NCI-H1694 (cell line): ENCODE measurements around the gene CLDN12.

Source experiments
- DNase-seq: peaks from one replicate; lab custom pipeline; 2025; lab: John Stamatoyannopoulos, UW

The CLDN12 gene

GRCh38 chr7:90403174-90404113 is at the start of gene CLDN12:
Gene CLDN12 (plus strand): TSS chr7:90403461. CDS start chr7:90412677, 9,216 bp downstream.
- peak; percentile 89 for DNase-seq

- DNase-seq, result no peak
These were observed 19.8 kb upstream of the CLDN12 start for GRCh38 chr7:90383422-90383821.

- no peak for DNase-seq
These were observed 19.4 kb upstream of the CLDN12 start for GRCh38 chr7:90383861-90384260.

- DNase-seq, result no peak
These were observed 18.8 kb upstream of the CLDN12 start for GRCh38 chr7:90384433-90384832.

GRCh38 chr7:90387470-90388240 is 15.6 kb upstream of the CLDN12 start:
- DNase-seq, result no peak

GRCh38 chr7:90390926-90391325 is 12.3 kb upstream of the CLDN12 start:
- DNase-seq, result no peak

GRCh38 chr7:90391488-90391887 is 11.8 kb upstream of the CLDN12 start:
- DNase-seq, result no peak

- DNase-seq, result peak; percentile 5
These were observed 6.8 kb upstream of the CLDN12 start for GRCh38 chr7:90396420-90396819.

- peak; percentile 94 for DNase-seq
These were observed 1.3 kb upstream of the CLDN12 start for GRCh38 chr7:90401989-90402388.

GRCh38 chr7:90402785-90403173 is 482 bp upstream of the CLDN12 start:
- no peak for DNase-seq

GRCh38 chr7:90404777-90405176 is 1.5 kb downstream of the CLDN12 start:
- no peak for DNase-seq

GRCh38 chr7:90407484-90407821 is 4.2 kb downstream of the CLDN12 start:
- DNase-seq, result no peak

GRCh38 chr7:90408142-90408541 is 4.9 kb downstream of the CLDN12 start:
- no peak for DNase-seq

- DNase-seq, result no peak
These were observed 6.4 kb downstream of the CLDN12 start for GRCh38 chr7:90409667-90410066.

- DNase-seq, result no peak
These were observed 8.2 kb downstream of the CLDN12 start for GRCh38 chr7:90411510-90411909.

GRCh38 chr7:90412458-90413184 is 9.4 kb downstream of the CLDN12 start:
- no peak for DNase-seq

- no peak for DNase-seq
These were observed 9.9 kb downstream of the CLDN12 start for GRCh38 chr7:90413185-90413528.

- DNase-seq, result no peak
These were observed 18.4 kb downstream of the CLDN12 start for GRCh38 chr7:90421651-90422050.

- no peak for DNase-seq
These were observed 21.5 kb downstream of the CLDN12 start for GRCh38 chr7:90424720-90425119.

GRCh38 chr7:90425376-90425775 is 22.1 kb downstream of the CLDN12 start:
- no peak for DNase-seq

GRCh38 chr7:90430614-90431460 is 27.6 kb downstream of the CLDN12 start:
- no peak for DNase-seq

GRCh38 chr7:90432752-90433151 is 29.5 kb downstream of the CLDN12 start:
- no peak for DNase-seq
